ENCODE data around the gene CIB4.

Gene CIB4

GRCh38 chr2:26536371-26537068 lies 104.6 kb downstream of the CIB4 start:
- TF ChIP-seq GATA3 (IDR thresholded peaks at IDR 0.05; ENCODE audit: low read depth, low read length) (no peak), GATA2 (IDR thresholded peaks at IDR 0.05; ENCODE audit: low read depth, low read length) (no peak)

- no peak for TF ChIP-seq GATA3 (IDR thresholded peaks at IDR 0.05; ENCODE audit: low read depth, low read length)
- TF ChIP-seq GATA2 (IDR thresholded peaks at IDR 0.05; ENCODE audit: low read depth, low read length), result no peak
Measured at GRCh38 chr2:26535663-26536275, 105.4 kb downstream of the CIB4 start.

GRCh38 chr2:26534865-26535662 lies 106.1 kb downstream of the CIB4 start:
- TF ChIP-seq GATA2 (IDR thresholded peaks at IDR 0.05; ENCODE audit: low read depth, low read length) (no peak), GATA3 (IDR thresholded peaks at IDR 0.05; ENCODE audit: low read depth, low read length) (no peak)

- no peak for TF ChIP-seq GATA3 (IDR thresholded peaks at IDR 0.05; ENCODE audit: low read depth, low read length)
- TF ChIP-seq GATA2 (IDR thresholded peaks at IDR 0.05; ENCODE audit: low read depth, low read length), result no peak
Measured at GRCh38 chr2:26534098-26534864, 106.9 kb downstream of the CIB4 start.

GRCh38 chr2:26533661-26534060 lies 107.5 kb downstream of the CIB4 start:
- TF ChIP-seq GATA3 (IDR thresholded peaks at IDR 0.05; ENCODE audit: low read depth, low read length) (no peak), GATA2 (IDR thresholded peaks at IDR 0.05; ENCODE audit: low read depth, low read length) (no peak)

GRCh38 chr2:26532301-26533250 lies 108.6 kb downstream of the CIB4 start:
- TF ChIP-seq GATA2 (IDR thresholded peaks at IDR 0.05; ENCODE audit: low read depth, low read length) (peak; percentile 32; the same call in 1 of the 2 replicates), GATA3 (IDR thresholded peaks at IDR 0.05; ENCODE audit: low read depth, low read length) (no peak)
